ENCODE results near the gene TMEM201. TPM values are rescaled to one million over a fixed set of nuclear protein-coding genes. Genes with fewer than 3 reads are reported as not detected.

TMEM201 gene
- total and polyA plus RNA-seq, 9 of the 15 experiments (the other 6 are each of a cell fraction or from before 2014, with no cell fraction given) = 0.42 to 51.3 (median 7.4) TPM

GRCh38 chr1:9561429-9561828 is 27.3 kb upstream of the TMEM201 start (continued):
- TF ChIP-seq ESRRA (IDR thresholded peaks at IDR 0.05; ENCODE audit: borderline replicate concordance, low read depth) (no peak), CXXC5 (CRISPR knock-in tag; IDR thresholded peaks at IDR 0.05) (no peak), STAT5A (IDR thresholded peaks at IDR 0.05; ENCODE audit: borderline replicate concordance, low read length) (no peak), TAL1 (IDR thresholded peaks at IDR 0.05) (no peak), ZNF124 (CRISPR knock-in tag; IDR thresholded peaks at IDR 0.05) (no peak), ADNP (tag; IDR thresholded peaks at IDR 0.05) (no peak), KLF16 (IDR thresholded peaks at IDR 0.05) (no peak), MCM3 (IDR thresholded peaks at IDR 0.05) (no peak), ZFP36 (IDR thresholded peaks at IDR 0.05; ENCODE audit: low read depth, low read length, partially characterized antibody) (no peak), ARID1B (IDR thresholded peaks at IDR 0.05) (0 out of 2 replicates have a peak, but pooled peaks have one; percentile 22), KDM2B (CRISPR knock-in tag; IDR thresholded peaks at IDR 0.05) (no peak), CHD4 (IDR thresholded peaks at IDR 0.05; ENCODE audit: insufficient read depth, insufficient replicate concordance, low read depth, low read length, poor library complexity, severe bottlenecking) (no peak), HDAC3 (IDR thresholded peaks at IDR 0.05; ENCODE audit: borderline replicate concordance, partially characterized antibody) (peak; percentile 55), SP2 (IDR thresholded peaks at IDR 0.05; ENCODE audit: extremely low read depth, low read depth, low read length, poor library complexity, severe bottlenecking) (no peak), ZBTB17 (CRISPR knock-in tag; IDR thresholded peaks at IDR 0.05) (no peak), YY1 (IDR thresholded peaks at IDR 0.05; ENCODE audit: borderline replicate concordance in 1 of 3, control insufficient read depth in 1 of 3, extremely low read depth in 1 of 3, insufficient read depth in 3 of 3, insufficient read length in 1 of 3, insufficient replicate concordance in 2 of 3, low read depth in 1 of 3, low read length in 2 of 3) (no peak), ZNF668 (CRISPR knock-in tag; IDR thresholded peaks at IDR 0.05) (no peak), MED1 (CRISPR knock-in tag; IDR thresholded peaks at IDR 0.05; ENCODE audit: borderline replicate concordance) (no peak), FOXJ2 (tag; IDR thresholded peaks at IDR 0.05) (peak; percentile 95), NR1H2 (CRISPR knock-in tag; IDR thresholded peaks at IDR 0.05) (no peak), ZNF639 (CRISPR knock-in tag; conservative IDR thresholded peaks at IDR 0.05 in 1 of 2, IDR thresholded peaks at IDR 0.05 in 1 of 2) (0 out of 4 replicates have a peak, but pooled peaks of 1 of the 2 experiments have one; percentile 28), ELF1 (tag; IDR thresholded peaks at IDR 0.05) (no peak), DPF2 (IDR thresholded peaks at IDR 0.05) (no peak), TBL1XR1 (IDR thresholded peaks at IDR 0.05; ENCODE audit: low read length in 2 of 2) (peak in 1 of 2 experiments; percentile 42; a peak in 1 of 4 replicates), DMBX1 (CRISPR knock-in tag; IDR thresholded peaks at IDR 0.05; ENCODE audit: borderline replicate concordance) (no peak), SRSF9 (IDR thresholded peaks at IDR 0.05; ENCODE audit: borderline replicate concordance, low read depth, low read length) (no peak)
- TF ChIP-seq, protein P1, sequence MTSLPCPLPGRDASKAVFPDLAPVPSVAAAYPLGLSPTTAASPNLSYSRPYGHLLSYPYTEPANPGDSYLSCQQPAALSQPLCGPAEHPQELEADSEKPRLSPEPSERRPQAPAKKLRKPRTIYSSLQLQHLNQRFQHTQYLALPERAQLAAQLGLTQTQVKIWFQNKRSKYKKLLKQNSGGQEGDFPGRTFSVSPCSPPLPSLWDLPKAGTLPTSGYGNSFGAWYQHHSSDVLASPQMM (CRISPR knock-in tag; IDR thresholded peaks at IDR 0.05) = no peak
- TF ChIP-seq, protein P2, sequence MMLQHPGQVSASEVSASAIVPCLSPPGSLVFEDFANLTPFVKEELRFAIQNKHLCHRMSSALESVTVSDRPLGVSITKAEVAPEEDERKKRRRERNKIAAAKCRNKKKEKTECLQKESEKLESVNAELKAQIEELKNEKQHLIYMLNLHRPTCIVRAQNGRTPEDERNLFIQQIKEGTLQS (IDR thresholded peaks at IDR 0.05) = peak; percentile 37
- TF ChIP-seq, protein P2 (CRISPR knock-in tag; conservative IDR thresholded peaks at IDR 0.05) = no peak

Measured in K562 (cell line).